HepG2 (cell line): Measurements from ENCODE around the gene GAL3ST2. TPM values are rescaled to one million over a fixed set of nuclear protein-coding genes. Genes with fewer than 3 reads are reported as not detected.

Experiments used
- ASH2L ChIP-seq: fragments of 300-600, 200-600 bp; sonication (generic); IDR thresholded peaks from 2 replicates; pipeline ENCODE4 v1.7.0; 2017; ENCODE audit warnings: low read depth, mild to moderate bottlenecking, moderate library complexity, mixed read lengths, low read length; ENCODE audit not compliant: insufficient read length
- FOXA1 ChIP-seq, 2 experiments: fragments of 450-650 bp in 1 of 2; sonication (generic) in 1 of 2; formaldehyde crosslinking in 1 of 2; IDR thresholded peaks; 2 replicates each; pipeline versions ENCODE4 v1.4.0 to v1.6.1; 2016 to 2020; ENCODE audit warnings: missing genetic modification reagents in 1 of 2
- GMEB2 ChIP-seq: IDR thresholded peaks from 2 replicates; pipeline ENCODE4 v1.6.1; 2016; ENCODE audit warnings: missing biosample characterization, missing genetic modification reagents, low read depth
- HDAC1 ChIP-seq: sonication (generic); formaldehyde crosslinking; IDR thresholded peaks from 2 replicates; pipeline ENCODE4 v1.5.1; 2020; ENCODE audit warnings: mild to moderate bottlenecking, missing genetic modification reagents
- KLF12 ChIP-seq: sonication (generic); formaldehyde crosslinking; IDR thresholded peaks from 2 replicates; pipeline ENCODE4 v1.4.0; 2020; ENCODE audit warnings: missing genetic modification reagents, borderline replicate concordance
- MEIS2 ChIP-seq: sonication (generic); formaldehyde crosslinking; IDR thresholded peaks from 2 replicates; pipeline ENCODE4 v1.9.0; 2021; ENCODE audit warnings: mild to moderate bottlenecking, missing genetic modification reagents
- SKI ChIP-seq: fragments of 450-650 bp; IDR thresholded peaks from one replicate; pipeline ENCODE4 v1.6.1; 2018; ENCODE audit warnings: mild to moderate bottlenecking; ENCODE audit not compliant: partially characterized antibody
- STAT5B ChIP-seq: sonication (generic); formaldehyde crosslinking; IDR thresholded peaks from 2 replicates; pipeline ENCODE4 v1.4.0; 2020; ENCODE audit warnings: missing genetic modification reagents
- ZKSCAN8 ChIP-seq: IDR thresholded peaks from 2 replicates; pipeline ENCODE4 v1.6.1; 2016; ENCODE audit warnings: borderline replicate concordance, missing genetic modification reagents, missing compliant biosample characterization
- ZNF18 ChIP-seq: sonication (generic); formaldehyde crosslinking; IDR thresholded peaks from 2 replicates; pipeline ENCODE4 v1.8.0; 2022; ENCODE audit warnings: mild to moderate bottlenecking, missing genetic modification reagents; ENCODE audit not compliant: insufficient replicate concordance
- ZNF343 ChIP-seq: sonication (generic); formaldehyde crosslinking; IDR thresholded peaks from 2 replicates; pipeline ENCODE4 v1.4.0; 2020; ENCODE audit warnings: mild to moderate bottlenecking, missing genetic modification reagents
- ZSCAN30 ChIP-seq: sonication (generic); formaldehyde crosslinking; IDR thresholded peaks from 2 replicates; pipeline ENCODE4 v1.5.0; 2020; ENCODE audit warnings: mild to moderate bottlenecking, missing genetic modification reagents
- polyA plus RNA-seq, 8 experiments: library from polyadenylated mRNA; depleted of rRNA in 3 of 8; stranded (reverse) in 7 of 8; unstranded in 1 of 8; fragments of >200 nt; fragmentation: Illumina TruSeq in 4 of 8; extraction: Trizol in 4 of 8; gene quantifications; 2 replicates each; pipeline versions ENCODE4 v1.2.1 to v1.2.3, GENCODE V29; 2011 to 2016; ENCODE audit warnings: low read depth in 4 of 8, missing spikeins in 1 of 8, mixed read lengths in 1 of 8; ENCODE audit not compliant: insufficient read depth in 1 of 8
- total RNA-seq, 5 experiments: library from RNA; depleted of rRNA; stranded (reverse); fragments of >200 nt; fragmentation: Illumina TruSeq; extraction: Trizol; gene quantifications; 2 replicates each; pipeline ENCODE4 v1.2.3, GENCODE V29; 2016; ENCODE audit warnings: low read depth in 1 of 5
- TF ChIP-seq, protein P1 (sequence below): sonication (generic); formaldehyde crosslinking; IDR thresholded peaks from one replicate; pipeline ENCODE4 v1.5.1; 2020; ENCODE audit warnings: mild to moderate bottlenecking, missing genetic modification reagents; ENCODE audit errors: not compliant biosample characterization

The GAL3ST2 gene
- total and polyA plus RNA-seq, 2 of the 13 experiments (the other 11 are each of a cell fraction or from before 2014, with no cell fraction given), result 0.17 to 0.20 TPM

- no peak for TF ChIP-seq ZSCAN30 (CRISPR knock-in tag)
- peak; percentile 53; the same call in 1 of the 2 replicates for TF ChIP-seq ZKSCAN8
- 0 out of 2 replicates have a peak, but pooled peaks have one; percentile 2 for TF ChIP-seq ZNF343
- peak; percentile 80 for TF ChIP-seq HDAC1 (CRISPR knock-in tag)
- TF ChIP-seq, protein P1, sequence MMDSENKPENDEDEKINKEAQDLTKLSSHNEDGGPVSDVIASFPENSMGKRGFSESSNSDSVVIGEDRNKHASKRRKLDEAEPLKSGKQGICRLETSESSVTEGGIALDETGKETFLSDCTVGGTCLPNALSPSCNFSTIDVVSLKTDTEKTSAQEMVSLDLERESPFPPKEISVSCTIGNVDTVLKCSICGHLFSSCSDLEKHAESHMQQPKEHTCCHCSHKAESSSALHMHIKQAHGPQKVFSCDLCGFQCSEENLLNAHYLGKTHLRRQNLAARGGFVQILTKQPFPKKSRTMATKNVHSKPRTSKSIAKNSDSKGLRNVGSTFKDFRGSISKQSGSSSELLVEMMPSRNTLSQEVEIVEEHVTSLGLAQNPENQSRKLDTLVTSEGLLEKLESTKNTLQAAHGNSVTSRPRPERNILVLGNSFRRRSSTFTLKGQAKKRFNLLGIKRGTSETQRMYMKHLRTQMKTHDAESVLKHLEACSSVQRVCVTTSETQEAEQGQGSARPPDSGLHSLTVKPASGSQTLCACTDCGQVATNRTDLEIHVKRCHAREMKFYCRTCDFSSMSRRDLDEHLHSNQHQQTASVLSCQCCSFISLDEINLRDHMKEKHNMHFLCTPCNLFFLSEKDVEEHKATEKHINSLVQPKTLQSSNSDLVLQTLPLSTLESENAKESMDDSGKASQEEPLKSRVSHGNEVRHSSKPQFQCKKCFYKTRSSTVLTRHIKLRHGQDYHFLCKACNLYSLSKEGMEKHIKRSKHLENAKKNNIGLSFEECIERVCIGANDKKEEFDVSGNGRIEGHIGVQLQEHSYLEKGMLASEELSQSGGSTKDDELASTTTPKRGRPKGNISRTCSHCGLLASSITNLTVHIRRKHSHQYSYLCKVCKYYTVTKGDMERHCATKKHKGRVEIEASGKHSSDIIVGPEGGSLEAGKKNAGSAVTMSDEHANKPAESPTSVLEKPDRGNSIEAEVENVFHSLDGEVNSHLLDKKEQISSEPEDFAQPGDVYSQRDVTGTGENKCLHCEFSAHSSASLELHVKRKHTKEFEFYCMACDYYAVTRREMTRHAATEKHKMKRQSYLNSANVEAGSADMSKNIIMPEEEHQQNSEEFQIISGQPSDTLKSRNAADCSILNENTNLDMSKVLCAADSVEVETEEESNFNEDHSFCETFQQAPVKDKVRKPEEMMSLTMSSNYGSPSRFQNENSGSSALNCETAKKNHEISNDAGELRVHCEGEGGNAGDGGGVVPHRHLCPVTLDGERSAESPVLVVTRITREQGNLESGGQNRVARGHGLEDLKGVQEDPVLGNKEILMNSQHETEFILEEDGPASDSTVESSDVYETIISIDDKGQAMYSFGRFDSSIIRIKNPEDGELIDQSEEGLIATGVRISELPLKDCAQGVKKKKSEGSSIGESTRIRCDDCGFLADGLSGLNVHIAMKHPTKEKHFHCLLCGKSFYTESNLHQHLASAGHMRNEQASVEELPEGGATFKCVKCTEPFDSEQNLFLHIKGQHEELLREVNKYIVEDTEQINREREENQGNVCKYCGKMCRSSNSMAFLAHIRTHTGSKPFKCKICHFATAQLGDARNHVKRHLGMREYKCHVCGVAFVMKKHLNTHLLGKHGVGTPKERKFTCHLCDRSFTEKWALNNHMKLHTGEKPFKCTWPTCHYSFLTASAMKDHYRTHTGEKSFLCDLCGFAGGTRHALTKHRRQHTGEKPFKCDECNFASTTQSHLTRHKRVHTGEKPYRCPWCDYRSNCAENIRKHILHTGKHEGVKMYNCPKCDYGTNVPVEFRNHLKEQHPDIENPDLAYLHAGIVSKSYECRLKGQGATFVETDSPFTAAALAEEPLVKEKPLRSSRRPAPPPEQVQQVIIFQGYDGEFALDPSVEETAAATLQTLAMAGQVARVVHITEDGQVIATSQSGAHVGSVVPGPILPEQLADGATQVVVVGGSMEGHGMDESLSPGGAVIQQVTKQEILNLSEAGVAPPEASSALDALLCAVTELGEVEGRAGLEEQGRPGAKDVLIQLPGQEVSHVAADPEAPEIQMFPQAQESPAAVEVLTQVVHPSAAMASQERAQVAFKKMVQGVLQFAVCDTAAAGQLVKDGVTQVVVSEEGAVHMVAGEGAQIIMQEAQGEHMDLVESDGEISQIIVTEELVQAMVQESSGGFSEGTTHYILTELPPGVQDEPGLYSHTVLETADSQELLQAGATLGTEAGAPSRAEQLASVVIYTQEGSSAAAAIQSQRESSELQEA, result no peak
- TF ChIP-seq GMEB2 (CRISPR knock-in tag), result no peak
- no peak for TF ChIP-seq STAT5B (CRISPR knock-in tag)
- no peak for TF ChIP-seq ASH2L
- no peak for TF ChIP-seq KLF12
- TF ChIP-seq FOXA1 (IDR thresholded peaks at IDR 0.05), result no peak
- peak; percentile 93 for TF ChIP-seq FOXA1 (CRISPR knock-in tag; IDR thresholded peaks at IDR 0.05)
- peak; percentile 45 for TF ChIP-seq ZNF18
- TF ChIP-seq MEIS2 (CRISPR knock-in tag), result peak; percentile 27; the same call in 1 of the 2 replicates
- TF ChIP-seq SKI, result no peak
Observed at GRCh38 chr2:241773511-241774418, 2.9 kb upstream of the GAL3ST2 start (continued).
